Type B pancreatic cell (in vitro differentiated cells): Measurements from ENCODE around the gene ARHGEF4. TPM values are rescaled to one million over a fixed set of nuclear protein-coding genes. Genes with fewer than 3 reads are reported as not detected.

Experiments used
- DNase-seq: peaks from one replicate; pipeline ENCODE4 v3.0.0; 2021; ENCODE audit warnings: mixed read lengths; ENCODE audit not compliant: unreplicated experiment; ENCODE audit errors: extremely low spot score
- H3K27ac Mint-ChIP-seq: 2 replicates; pipeline ENCODE4 v1.8.0; 2021; ENCODE audit warnings: mild to moderate bottlenecking, mixed read lengths
- H3K27me3 Mint-ChIP-seq: 2 replicates; pipeline ENCODE4 v1.8.0; 2021; ENCODE audit warnings: mixed read lengths
- H3K36me3 Mint-ChIP-seq: 2 replicates; pipeline ENCODE4 v1.8.0; 2021; ENCODE audit warnings: mixed read lengths
- H3K4me1 Mint-ChIP-seq: one replicate; pipeline ENCODE4 v1.8.0; 2021; ENCODE audit warnings: mixed read lengths; ENCODE audit not compliant: unreplicated experiment
- H3K4me3 Mint-ChIP-seq: 2 replicates; pipeline ENCODE4 v1.8.0; 2021; ENCODE audit warnings: mild to moderate bottlenecking, mixed read lengths
- H3K9me3 Mint-ChIP-seq: 2 replicates; pipeline ENCODE4 v1.8.0; 2021; ENCODE audit warnings: mixed read lengths
- CTCF ChIP-seq: fragments of 200-600 bp; sonication (generic); conservative IDR thresholded peaks from 2 replicates; pipeline ENCODE4 v1.5.0; 2021; ENCODE audit warnings: antibody characterized with exemption, mild to moderate bottlenecking
- long read RNA-seq: library from polyadenylated mRNA; unstranded; transcript quantifications from one replicate; pipeline ENCODE4 v2.0.0, GENCODE V29; 2020
- total RNA-seq: library from RNA; stranded (reverse); gene quantifications from 2 replicates; pipeline ENCODE4 v1.2.1, GENCODE V29; 2021; ENCODE audit warnings: low replicate concordance

ARHGEF4 gene
- 15.7 and 31.4 TPM in 2 replicates for total RNA-seq
- long read RNA-seq, partial matches to known transcripts, result 0 of 3 reads
- long read RNA-seq, other reads (novel, unspliced or antisense), result 3 of 3 reads

- no peaks in the 10 kb centered on the region for H3K9me3 Mint-ChIP-seq
- no peak for TF ChIP-seq CTCF
- H3K27ac Mint-ChIP-seq, result no peak within 1 kb of the TSS
- H3K36me3 Mint-ChIP-seq, result no peaks in the 10 kb centered on the region
- no peak for DNase-seq
- H3K27me3 Mint-ChIP-seq, result peaks cover 53% of the 10 kb centered on the region
- peaks cover 6% of the 10 kb centered on the region for H3K4me1 Mint-ChIP-seq
- peak within 1 kb of the TSS; percentile 77 for H3K4me3 Mint-ChIP-seq
These were observed at the start of gene ARHGEF4 for GRCh38 chr2:130836501-130837174. Gene ARHGEF4, plus strand, starts transcription at chr2:130836914. Its CDS starts 40 bp downstream, at chr2:130836954.

- no peaks in the 10 kb centered on the region for H3K36me3 Mint-ChIP-seq
- TF ChIP-seq CTCF, result no peak
- no peak overlapping the region for H3K27ac Mint-ChIP-seq
- H3K9me3 Mint-ChIP-seq, result no peaks in the 10 kb centered on the region
- H3K4me3 Mint-ChIP-seq, result no peak overlapping the region
- no peaks in the 10 kb centered on the region for H3K4me1 Mint-ChIP-seq
- peaks cover 24% of the 10 kb centered on the region for H3K27me3 Mint-ChIP-seq
- peak; percentile 64 for DNase-seq
These were observed 48.9 kb upstream of the ARHGEF4 start for GRCh38 chr2:130787841-130788240.

GRCh38 chr2:130790312-130790711, 46.4 kb upstream of the ARHGEF4 start:
- Mint-ChIP-seq H3K36me3 (no peaks in the 10 kb centered on the region), H3K4me1 (no peaks in the 10 kb centered on the region), H3K27ac (no peak overlapping the region), H3K4me3 (no peak overlapping the region), H3K9me3 (no peaks in the 10 kb centered on the region), H3K27me3 (peaks cover 23% of the 10 kb centered on the region)
- no peak for TF ChIP-seq CTCF
- DNase-seq, result peak; percentile 8

GRCh38 chr2:130790804-130791616, 45.7 kb upstream of the ARHGEF4 start:
- H3K27me3 Mint-ChIP-seq, result peaks cover 23% of the 10 kb centered on the region
- no peaks in the 10 kb centered on the region for H3K36me3 Mint-ChIP-seq
- TF ChIP-seq CTCF, result no peak
- no peaks in the 10 kb centered on the region for H3K9me3 Mint-ChIP-seq
- no peak overlapping the region for H3K27ac Mint-ChIP-seq
- peak; percentile 29 for DNase-seq
- H3K4me1 Mint-ChIP-seq, result no peaks in the 10 kb centered on the region
- H3K4me3 Mint-ChIP-seq, result no peak overlapping the region

- H3K4me1 Mint-ChIP-seq, result no peaks in the 10 kb centered on the region
- no peaks in the 10 kb centered on the region for H3K36me3 Mint-ChIP-seq
- peaks cover 23% of the 10 kb centered on the region for H3K27me3 Mint-ChIP-seq
- no peaks in the 10 kb centered on the region for H3K9me3 Mint-ChIP-seq
- no peak overlapping the region for H3K27ac Mint-ChIP-seq
- no peak for TF ChIP-seq CTCF
- peak; percentile 29 for DNase-seq
- no peak overlapping the region for H3K4me3 Mint-ChIP-seq
These were observed 45.1 kb upstream of the ARHGEF4 start for GRCh38 chr2:130791617-130791939.
